HEK293T (cell line): ENCODE data around the gene WBP1.
"Not testable (repeated sequence)": the region's sequence is repeated elsewhere in the genome, so short reads cannot be mapped to it uniquely, and the experiment has no call there.

Source experiments
- NFRKB ChIP-seq: fragments of 450-650 bp; IDR thresholded peaks from 2 replicates; pipeline ENCODE4 v1.6.1; 2016; ENCODE audit warnings: mild to moderate bottlenecking, moderate library complexity
- SP1 ChIP-seq: fragments of 450-650 bp; IDR thresholded peaks from 2 replicates; pipeline ENCODE4 v1.6.1; 2017
- SUZ12 ChIP-seq: fragments of 450-650 bp; IDR thresholded peaks from 2 replicates; pipeline ENCODE4 v1.6.1; 2016; ENCODE audit warnings: mild to moderate bottlenecking
- TF ChIP-seq, protein P1 (sequence below): fragments of 450-650 bp; IDR thresholded peaks from 2 replicates; pipeline ENCODE4 v1.6.1; 2016

DNA sequence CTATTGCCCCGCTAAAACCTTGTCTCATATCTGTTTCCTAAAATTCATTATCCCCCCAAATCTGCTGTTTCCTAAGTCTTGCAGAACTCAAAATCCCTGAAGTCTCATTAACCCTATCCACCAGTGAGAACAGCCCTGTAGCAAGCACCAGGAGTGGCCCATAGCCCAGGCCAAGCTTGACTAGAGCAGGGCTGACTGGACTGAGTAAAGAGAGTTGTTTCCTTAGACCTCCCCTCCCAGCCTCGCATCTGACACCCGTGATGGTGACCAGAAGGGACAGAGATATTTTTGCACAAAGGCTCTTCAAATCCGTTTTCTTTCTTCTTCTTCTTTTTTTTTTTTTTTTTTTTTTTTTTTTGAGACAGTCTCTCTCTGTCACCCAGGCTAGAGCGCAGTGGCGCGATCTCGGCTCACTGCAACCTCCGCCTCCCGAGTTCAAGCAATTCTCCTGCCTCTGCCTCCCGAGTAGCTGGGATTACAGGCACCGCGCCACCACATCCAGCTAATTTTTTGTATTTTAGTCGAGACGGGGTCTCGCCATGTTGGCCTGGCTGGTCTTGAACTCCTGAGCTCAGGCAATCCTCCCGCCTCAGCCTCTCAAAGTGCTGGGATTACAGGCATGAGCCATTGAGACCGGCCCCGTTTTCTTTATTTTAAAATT is 37.7 kb upstream of the WBP1 start:
- not testable (repeated sequence) for TF ChIP-seq SUZ12, SP1, NFRKB
- TF ChIP-seq, protein P1, sequence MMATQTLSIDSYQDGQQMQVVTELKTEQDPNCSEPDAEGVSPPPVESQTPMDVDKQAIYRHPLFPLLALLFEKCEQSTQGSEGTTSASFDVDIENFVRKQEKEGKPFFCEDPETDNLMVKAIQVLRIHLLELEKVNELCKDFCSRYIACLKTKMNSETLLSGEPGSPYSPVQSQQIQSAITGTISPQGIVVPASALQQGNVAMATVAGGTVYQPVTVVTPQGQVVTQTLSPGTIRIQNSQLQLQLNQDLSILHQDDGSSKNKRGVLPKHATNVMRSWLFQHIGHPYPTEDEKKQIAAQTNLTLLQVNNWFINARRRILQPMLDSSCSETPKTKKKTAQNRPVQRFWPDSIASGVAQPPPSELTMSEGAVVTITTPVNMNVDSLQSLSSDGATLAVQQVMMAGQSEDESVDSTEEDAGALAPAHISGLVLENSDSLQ, result not testable (repeated sequence)
